ENCODE measurements around the gene CLTC. TPM values are rescaled to one million over a fixed set of nuclear protein-coding genes. Genes with fewer than 3 reads are reported as not detected.
"Not testable (repeated sequence)": the region's sequence is repeated elsewhere in the genome, so short reads cannot be mapped to it uniquely, and the experiment has no call there.

CLTC gene
- 191 TPM for polyA plus RNA-seq (2013, experiment 1 of 4)
- polyA plus RNA-seq (2013, experiment 2 of 4): 213 TPM
- polyA plus RNA-seq (2013, experiment 3 of 4): 137 TPM
- 152 TPM for polyA plus RNA-seq (2013, experiment 4 of 4)

- Histone ChIP-seq H3K4me1 (ENCODE audit: control insufficient read depth, insufficient read depth, low read length) (peaks cover 19% of the 10 kb centered on the region), H3K36me3 (ENCODE audit: control insufficient read depth, insufficient read depth, low read length) (no peaks in the 10 kb centered on the region), H3K27me3 (ENCODE audit: control insufficient read depth, insufficient read depth, low read length, poor library complexity, severe bottlenecking) (no peaks in the 10 kb centered on the region), H3K9me3 (ENCODE audit: control insufficient read depth, low read length) (no peaks in the 10 kb centered on the region), H3K4me3 (ENCODE audit: insufficient read depth, low read depth, low read length) (peak within 1 kb of the TSS; percentile 81), H3K27ac (ENCODE audit: insufficient read depth, low read depth, low read length, poor library complexity, severe bottlenecking) (peak within 1 kb of the TSS; percentile 98)
- 0% methylated on average over 65 of the region's 65 CpGs for WGBS, 2 experiments
Observed at GRCh38 chr17:59619298-59620063, at the start of gene CLTC. Gene CLTC, plus strand, starts transcription at chr17:59619895. Its CDS starts 237 bp downstream, at chr17:59620132.

GRCh38 chr17:59572301-59572924 is 47.3 kb upstream of the CLTC start:
- Histone ChIP-seq H3K9me3 (ENCODE audit: control insufficient read depth, low read length) (no peaks in the 10 kb centered on the region), H3K27me3 (ENCODE audit: control insufficient read depth, insufficient read depth, low read length, poor library complexity, severe bottlenecking) (no peaks in the 10 kb centered on the region), H3K4me1 (ENCODE audit: control insufficient read depth, insufficient read depth, low read length) (no peaks in the 10 kb centered on the region), H3K36me3 (ENCODE audit: control insufficient read depth, insufficient read depth, low read length) (peaks cover 8% of the 10 kb centered on the region), H3K4me3 (ENCODE audit: insufficient read depth, low read depth, low read length) (no peak overlapping the region), H3K27ac (ENCODE audit: insufficient read depth, low read depth, low read length, poor library complexity, severe bottlenecking) (no peak overlapping the region)
- 84 to 89% methylated on average over 10 of the region's 10 CpGs for WGBS, 2 experiments

GRCh38 chr17:59584168-59584567 is 35.5 kb upstream of the CLTC start:
- no CpG with 5 or more reads among the region's 1 CpG for WGBS, 2 experiments
- not testable (repeated sequence) for H3K9me3 ChIP-seq (ENCODE audit: control insufficient read depth, low read length); H3K36me3 ChIP-seq (ENCODE audit: control insufficient read depth, insufficient read depth, low read length); H3K27ac ChIP-seq (ENCODE audit: insufficient read depth, low read depth, low read length, poor library complexity, severe bottlenecking); H3K4me3 ChIP-seq (ENCODE audit: insufficient read depth, low read depth, low read length); H3K27me3 ChIP-seq (ENCODE audit: control insufficient read depth, insufficient read depth, low read length, poor library complexity, severe bottlenecking); H3K4me1 ChIP-seq (ENCODE audit: control insufficient read depth, insufficient read depth, low read length)

- Histone ChIP-seq H3K4me1 (ENCODE audit: control insufficient read depth, insufficient read depth, low read length) (no peaks in the 10 kb centered on the region), H3K36me3 (ENCODE audit: control insufficient read depth, insufficient read depth, low read length) (peaks cover 22% of the 10 kb centered on the region), H3K27me3 (ENCODE audit: control insufficient read depth, insufficient read depth, low read length, poor library complexity, severe bottlenecking) (no peaks in the 10 kb centered on the region), H3K9me3 (ENCODE audit: control insufficient read depth, low read length) (no peaks in the 10 kb centered on the region), H3K4me3 (ENCODE audit: insufficient read depth, low read depth, low read length) (no peak overlapping the region), H3K27ac (ENCODE audit: insufficient read depth, low read depth, low read length, poor library complexity, severe bottlenecking) (no peak overlapping the region)
Observed at GRCh38 chr17:59600169-59600568, 19.5 kb upstream of the CLTC start.

- no peaks in the 10 kb centered on the region for H3K4me1 ChIP-seq (ENCODE audit: control insufficient read depth, insufficient read depth, low read length)
- WGBS, 2 experiments: 84 to 100% methylated on average over 2 of the region's 2 CpGs
- H3K27ac ChIP-seq (ENCODE audit: insufficient read depth, low read depth, low read length, poor library complexity, severe bottlenecking): no peak overlapping the region
- H3K27me3 ChIP-seq (ENCODE audit: control insufficient read depth, insufficient read depth, low read length, poor library complexity, severe bottlenecking): no peaks in the 10 kb centered on the region
- H3K9me3 ChIP-seq (ENCODE audit: control insufficient read depth, low read length): no peaks in the 10 kb centered on the region
- no peak overlapping the region for H3K4me3 ChIP-seq (ENCODE audit: insufficient read depth, low read depth, low read length)
- peaks cover 28% of the 10 kb centered on the region for H3K36me3 ChIP-seq (ENCODE audit: control insufficient read depth, insufficient read depth, low read length)
Observed at GRCh38 chr17:59601130-59601529, 18.6 kb upstream of the CLTC start.

GRCh38 chr17:59607061-59607460 is 12.6 kb upstream of the CLTC start:
- Histone ChIP-seq H3K4me3 (ENCODE audit: insufficient read depth, low read depth, low read length) (no peak overlapping the region), H3K9me3 (ENCODE audit: control insufficient read depth, low read length) (no peaks in the 10 kb centered on the region), H3K27me3 (ENCODE audit: control insufficient read depth, insufficient read depth, low read length, poor library complexity, severe bottlenecking) (no peaks in the 10 kb centered on the region), H3K36me3 (ENCODE audit: control insufficient read depth, insufficient read depth, low read length) (peaks cover 36% of the 10 kb centered on the region), H3K27ac (ENCODE audit: insufficient read depth, low read depth, low read length, poor library complexity, severe bottlenecking) (no peak overlapping the region), H3K4me1 (ENCODE audit: control insufficient read depth, insufficient read depth, low read length) (no peaks in the 10 kb centered on the region)
- 93 to 99% methylated on average over 3 of the region's 3 CpGs for WGBS, 2 experiments

- Histone ChIP-seq H3K9me3 (ENCODE audit: control insufficient read depth, low read length) (no peaks in the 10 kb centered on the region), H3K27ac (ENCODE audit: insufficient read depth, low read depth, low read length, poor library complexity, severe bottlenecking) (no peak overlapping the region), H3K4me3 (ENCODE audit: insufficient read depth, low read depth, low read length) (no peak overlapping the region), H3K4me1 (ENCODE audit: control insufficient read depth, insufficient read depth, low read length) (no peaks in the 10 kb centered on the region), H3K27me3 (ENCODE audit: control insufficient read depth, insufficient read depth, low read length, poor library complexity, severe bottlenecking) (no peaks in the 10 kb centered on the region), H3K36me3 (ENCODE audit: control insufficient read depth, insufficient read depth, low read length) (peaks cover 32% of the 10 kb centered on the region)
- 87 to 95% methylated on average over 4 to 5 of the region's 5 CpGs for WGBS, 2 experiments
Observed at GRCh38 chr17:59607817-59608403, 11.8 kb upstream of the CLTC start.

GRCh38 chr17:59611503-59611902 is 8.2 kb upstream of the CLTC start:
- H3K36me3 ChIP-seq (ENCODE audit: control insufficient read depth, insufficient read depth, low read length): peaks cover 12% of the 10 kb centered on the region
- no peak overlapping the region for H3K27ac ChIP-seq (ENCODE audit: insufficient read depth, low read depth, low read length, poor library complexity, severe bottlenecking)
- no peaks in the 10 kb centered on the region for H3K9me3 ChIP-seq (ENCODE audit: control insufficient read depth, low read length)
- H3K4me1 ChIP-seq (ENCODE audit: control insufficient read depth, insufficient read depth, low read length): no peaks in the 10 kb centered on the region
- no peak overlapping the region for H3K4me3 ChIP-seq (ENCODE audit: insufficient read depth, low read depth, low read length)
- no peaks in the 10 kb centered on the region for H3K27me3 ChIP-seq (ENCODE audit: control insufficient read depth, insufficient read depth, low read length, poor library complexity, severe bottlenecking)

GRCh38 chr17:59616253-59616920 is 3.3 kb upstream of the CLTC start:
- no peaks in the 10 kb centered on the region for H3K27me3 ChIP-seq (ENCODE audit: control insufficient read depth, insufficient read depth, low read length, poor library complexity, severe bottlenecking)
- no peaks in the 10 kb centered on the region for H3K36me3 ChIP-seq (ENCODE audit: control insufficient read depth, insufficient read depth, low read length)
- H3K9me3 ChIP-seq (ENCODE audit: control insufficient read depth, low read length): no peaks in the 10 kb centered on the region
- H3K27ac ChIP-seq (ENCODE audit: insufficient read depth, low read depth, low read length, poor library complexity, severe bottlenecking): no peak overlapping the region
- WGBS, 2 experiments: 92 to 95% methylated on average over 7 of the region's 7 CpGs
- peaks cover 6% of the 10 kb centered on the region for H3K4me1 ChIP-seq (ENCODE audit: control insufficient read depth, insufficient read depth, low read length)
- no peak overlapping the region for H3K4me3 ChIP-seq (ENCODE audit: insufficient read depth, low read depth, low read length)

- Histone ChIP-seq H3K4me3 (ENCODE audit: insufficient read depth, low read depth, low read length) (no peak overlapping the region), H3K27me3 (ENCODE audit: control insufficient read depth, insufficient read depth, low read length, poor library complexity, severe bottlenecking) (no peaks in the 10 kb centered on the region), H3K9me3 (ENCODE audit: control insufficient read depth, low read length) (no peaks in the 10 kb centered on the region), H3K36me3 (ENCODE audit: control insufficient read depth, insufficient read depth, low read length) (no peaks in the 10 kb centered on the region), H3K4me1 (ENCODE audit: control insufficient read depth, insufficient read depth, low read length) (peaks cover 13% of the 10 kb centered on the region), H3K27ac (ENCODE audit: insufficient read depth, low read depth, low read length, poor library complexity, severe bottlenecking) (no peak overlapping the region)
- 70 to 95% methylated on average over 1 of the region's 1 CpG for WGBS, 2 experiments
Observed at GRCh38 chr17:59617156-59617732, 2.5 kb upstream of the CLTC start.
